Colonic mucosa (tissue), 4 donors: ENCODE results near the gene TUBA4A. TPM values are rescaled to one million over a fixed set of nuclear protein-coding genes. Genes with fewer than 3 reads are reported as not detected.

Experiments used
- DNase-seq: peaks from one replicate; pipeline ENCODE4 v3.0.0-alpha.2; 2020
- H3K27ac ChIP-seq: fragments of 200-600 bp; one replicate; pipeline ENCODE4 v1.8.0; 2021
- H3K27me3 ChIP-seq: fragments of 200-600 bp; one replicate; pipeline ENCODE4 v1.8.0; 2021
- H3K36me3 ChIP-seq: fragments of 200-600 bp; one replicate; pipeline ENCODE4 v1.8.0; 2021
- H3K4me1 ChIP-seq: fragments of 200-600 bp; one replicate; pipeline ENCODE4 v1.8.0; 2021; ENCODE audit warnings: mild to moderate bottlenecking
- H3K4me3 ChIP-seq: fragments of 200-600 bp; one replicate; pipeline ENCODE4 v1.8.0; 2021
- H3K9ac ChIP-seq, 2 donors: one replicate each; pipeline ENCODE4 v1.7.0; 2013; ENCODE audit warnings: control low read depth in 2 of 2, low read depth in 2 of 2, low read length in 2 of 2
- H3K9me3 ChIP-seq: fragments of 200-600 bp; one replicate; pipeline ENCODE4 v1.8.0; 2021
- intact Hi-C: fragments of 100-400 bp; cut with DNase I; formaldehyde crosslinking; loops from one replicate; pipeline ENCODE4 v1.14.1; 2022
- total RNA-seq, 2 donors: library from RNA; stranded (reverse); fragmentation: NEBNext Ultra II Directional in 1 of 2; extraction: Animal tissue kit (Norgen Biotek cat#: 25700) in 1 of 2; gene quantifications; one replicate each; pipeline ENCODE4 v1.2.1, GENCODE V29; 2021
- TF ChIP-seq, protein P1 (sequence below): fragments of 200-600 bp; IDR thresholded peaks from one replicate; pipeline ENCODE4 v1.8.0; 2022; ENCODE audit warnings: antibody characterized with exemption, mild to moderate bottlenecking
- donor health status: healthy.
- donor health status: DM: no; HTN: no; CAD: no.
- donor health status: DM: no; HTN: no; CAD: no.

The TUBA4A gene
- total RNA-seq = 100 to 1,000 TPM in 1 of 2 donors, 10 to 100 TPM in 1; 68.4 to 149 TPM

- intact Hi-C loops = no loop called here
- H3K27me3 ChIP-seq = no peaks in the 10 kb centered on the region
- peak within 1 kb of the TSS; percentile 81 for H3K27ac ChIP-seq
- peak within 1 kb of the TSS; percentile 89 for H3K4me3 ChIP-seq
- TF ChIP-seq, protein P1, sequence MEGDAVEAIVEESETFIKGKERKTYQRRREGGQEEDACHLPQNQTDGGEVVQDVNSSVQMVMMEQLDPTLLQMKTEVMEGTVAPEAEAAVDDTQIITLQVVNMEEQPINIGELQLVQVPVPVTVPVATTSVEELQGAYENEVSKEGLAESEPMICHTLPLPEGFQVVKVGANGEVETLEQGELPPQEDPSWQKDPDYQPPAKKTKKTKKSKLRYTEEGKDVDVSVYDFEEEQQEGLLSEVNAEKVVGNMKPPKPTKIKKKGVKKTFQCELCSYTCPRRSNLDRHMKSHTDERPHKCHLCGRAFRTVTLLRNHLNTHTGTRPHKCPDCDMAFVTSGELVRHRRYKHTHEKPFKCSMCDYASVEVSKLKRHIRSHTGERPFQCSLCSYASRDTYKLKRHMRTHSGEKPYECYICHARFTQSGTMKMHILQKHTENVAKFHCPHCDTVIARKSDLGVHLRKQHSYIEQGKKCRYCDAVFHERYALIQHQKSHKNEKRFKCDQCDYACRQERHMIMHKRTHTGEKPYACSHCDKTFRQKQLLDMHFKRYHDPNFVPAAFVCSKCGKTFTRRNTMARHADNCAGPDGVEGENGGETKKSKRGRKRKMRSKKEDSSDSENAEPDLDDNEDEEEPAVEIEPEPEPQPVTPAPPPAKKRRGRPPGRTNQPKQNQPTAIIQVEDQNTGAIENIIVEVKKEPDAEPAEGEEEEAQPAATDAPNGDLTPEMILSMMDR = peak; percentile 15
- peak; percentile 94 for DNase-seq
- no peaks in the 10 kb centered on the region for H3K36me3 ChIP-seq
- peak within 1 kb of the TSS; percentile 83 to 94 for H3K9ac ChIP-seq
- H3K9me3 ChIP-seq = no peaks in the 10 kb centered on the region
- peaks cover 26% of the 10 kb centered on the region for H3K4me1 ChIP-seq
Observed at GRCh38 chr2:219253753-219254589, at the start of gene TUBA4A. TUBA4A (minus strand) TSS chr2:219253918; CDS start chr2:219253858, 60 bp downstream.

- intact Hi-C loops = no loop called here
- Histone ChIP-seq H3K36me3 (no peaks in the 10 kb centered on the region), H3K4me1 (no peaks in the 10 kb centered on the region), H3K27me3 (peaks cover 6% of the 10 kb centered on the region), H3K9me3 (no peaks in the 10 kb centered on the region), H3K9ac (no peak overlapping the region), H3K27ac (no peak overlapping the region), H3K4me3 (no peak overlapping the region)
- TF ChIP-seq, protein P1 = no peak
- DNase-seq = no peak
Observed at GRCh38 chr2:219302412-219302968, 48.8 kb upstream of the TUBA4A start.

- Histone ChIP-seq H3K4me1 (no peaks in the 10 kb centered on the region), H3K27me3 (peaks cover 6% of the 10 kb centered on the region), H3K9ac (no peak overlapping the region), H3K9me3 (no peaks in the 10 kb centered on the region), H3K36me3 (no peaks in the 10 kb centered on the region), H3K4me3 (no peak overlapping the region), H3K27ac (no peak overlapping the region)
- DNase-seq = no peak
- TF ChIP-seq, protein P1 = no peak
- intact Hi-C loops = no loop called here
Observed at GRCh38 chr2:219300022-219300421, 46.3 kb upstream of the TUBA4A start.

DNA sequence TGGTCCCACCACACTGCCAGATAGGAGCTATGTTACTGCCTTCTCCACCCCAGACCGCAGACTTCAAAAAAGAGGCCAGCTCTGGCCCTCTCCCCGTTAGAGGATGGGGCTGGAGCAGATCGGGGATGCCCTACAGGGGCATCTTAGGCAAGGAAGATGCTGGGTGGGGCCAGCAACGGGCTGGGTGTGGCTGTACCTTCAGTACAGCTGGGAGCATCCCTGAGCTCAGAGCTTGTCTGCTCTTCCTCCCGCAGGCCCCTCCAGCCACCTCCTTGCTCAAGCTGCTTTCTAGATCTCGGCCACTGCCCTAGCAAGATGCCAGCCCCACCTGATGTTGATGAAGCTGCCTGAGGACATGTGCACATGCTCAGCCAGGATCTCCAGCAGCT lies 45.6 kb upstream of the TUBA4A start:
- intact Hi-C loops = loop anchor here (5.0 to 10.0 kb wide), 2 partner anchors 75 to 242 kb away; partner anchors contain the start of genes ANKZF1 and ATG9A
- Histone ChIP-seq H3K36me3 (no peaks in the 10 kb centered on the region), H3K4me1 (no peaks in the 10 kb centered on the region), H3K9me3 (no peaks in the 10 kb centered on the region), H3K9ac (no peak overlapping the region), H3K27me3 (peaks cover 6% of the 10 kb centered on the region), H3K4me3 (no peak overlapping the region), H3K27ac (no peak overlapping the region)
- DNase-seq = no peak
- TF ChIP-seq, protein P1 = no peak

DNA sequence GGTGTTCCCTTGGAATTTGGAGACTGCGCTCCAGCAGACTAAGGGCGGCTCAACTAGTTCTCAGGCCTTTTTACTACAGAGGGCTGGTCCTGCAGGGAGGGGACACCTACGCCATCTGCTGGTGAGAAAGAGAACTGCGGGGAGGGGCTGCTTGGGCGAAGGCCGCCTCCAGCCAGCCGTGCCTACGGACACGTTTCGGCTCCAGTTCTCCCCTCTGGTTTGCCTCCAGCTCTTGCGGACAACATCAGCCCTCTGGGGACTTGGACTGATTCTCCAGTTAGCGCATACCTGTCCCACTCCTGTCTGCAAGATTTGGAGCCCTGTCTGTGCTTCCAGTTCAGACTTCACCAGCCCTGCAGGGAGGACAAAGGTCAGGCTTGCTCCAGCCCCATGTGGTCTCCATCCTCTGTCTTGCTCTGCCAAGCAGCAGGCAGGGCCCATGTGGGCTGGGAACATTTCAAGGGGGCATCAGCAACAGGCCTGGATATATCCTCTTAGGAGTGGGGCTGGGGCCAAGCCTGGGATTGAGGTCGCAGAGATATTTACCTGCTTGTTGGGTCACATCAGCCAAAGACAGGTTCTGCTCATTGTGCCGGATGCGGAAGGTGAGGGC lies 45.1 kb upstream of the TUBA4A start:
- Histone ChIP-seq H3K4me3 (no peak overlapping the region), H3K9ac (no peak overlapping the region), H3K9me3 (no peaks in the 10 kb centered on the region), H3K4me1 (no peaks in the 10 kb centered on the region), H3K27me3 (peaks cover 6% of the 10 kb centered on the region), H3K27ac (no peak overlapping the region), H3K36me3 (no peaks in the 10 kb centered on the region)
- TF ChIP-seq, protein P1 = peak; percentile 100
- DNase-seq = peak; percentile 93
- intact Hi-C loops = loop anchor here (5.0 to 10.0 kb wide), 2 partner anchors 74 to 242 kb away; partner anchors contain the start of genes ANKZF1 and ATG9A
